Measurements from ENCODE around the gene ZNF837.

Gene ZNF837

DNA sequence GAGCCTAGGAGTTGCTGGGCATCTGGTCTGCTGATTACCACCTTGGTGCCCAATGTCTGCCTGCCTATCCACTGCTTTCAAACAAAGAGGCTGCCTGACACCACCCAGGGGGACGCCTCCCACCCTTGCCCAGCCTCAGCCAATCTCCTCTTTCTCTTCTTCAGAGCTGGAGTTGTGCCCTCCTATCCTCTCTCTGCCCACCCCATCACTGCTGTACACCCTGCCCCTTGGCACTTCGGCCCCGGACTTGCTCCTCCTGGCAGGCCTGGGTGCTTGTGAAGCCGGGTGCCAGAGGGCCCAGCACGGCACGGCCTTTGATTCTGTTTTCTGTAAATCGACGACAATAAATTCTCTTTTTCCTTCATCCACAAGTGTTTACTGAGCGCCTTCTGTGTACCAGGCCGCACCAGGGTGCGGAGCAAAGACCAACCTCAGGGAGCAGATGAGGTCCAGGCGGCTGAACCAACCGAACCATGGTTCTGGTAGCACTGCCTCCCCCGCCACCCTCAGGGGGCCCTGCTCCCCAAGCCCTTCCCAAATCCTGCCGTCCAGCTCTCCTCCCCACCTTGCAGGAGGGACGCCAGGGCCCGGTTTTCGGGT is 19.6 kb upstream of the ZNF837 start:
- H3K4me3 ChIP-seq (ENCODE audit: control insufficient read depth, low read depth, low read length), result peak overlapping the region; percentile 55
- DNase-seq (ENCODE audit: low read depth), result no peak
- TF ChIP-seq CTCF (conservative IDR thresholded peaks at IDR 0.05; ENCODE audit: control insufficient read depth, insufficient read depth, low read depth, low read length), result no peak

DNA sequence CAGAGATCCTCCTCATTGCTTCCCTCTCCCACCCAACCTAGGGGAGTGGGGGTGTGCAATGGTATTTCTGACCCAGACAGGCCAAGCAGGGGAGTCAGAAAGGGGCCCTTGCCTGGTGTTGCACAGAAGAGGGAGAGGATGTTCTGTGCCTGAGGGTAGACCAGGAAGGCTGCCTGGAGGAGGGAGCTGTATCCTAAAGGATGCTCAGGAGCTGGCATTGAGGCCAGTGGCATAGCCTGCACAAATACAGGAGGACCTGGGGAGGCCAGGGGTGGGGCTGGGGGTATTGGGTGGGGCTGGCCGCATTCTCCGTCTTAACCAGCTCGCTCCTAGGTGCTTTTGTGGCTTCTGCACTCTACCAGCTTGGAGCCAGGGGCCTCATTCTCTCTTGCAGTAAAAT is 19.1 kb upstream of the ZNF837 start:
- DNase-seq (ENCODE audit: low read depth), result no peak
- TF ChIP-seq CTCF (conservative IDR thresholded peaks at IDR 0.05; ENCODE audit: control insufficient read depth, insufficient read depth, low read depth, low read length), result no peak
- H3K4me3 ChIP-seq (ENCODE audit: control insufficient read depth, low read depth, low read length), result no peak overlapping the region

- no peak overlapping the region for H3K4me3 ChIP-seq (ENCODE audit: control insufficient read depth, low read depth, low read length)
- no peak for TF ChIP-seq CTCF (conservative IDR thresholded peaks at IDR 0.05; ENCODE audit: control insufficient read depth, insufficient read depth, low read depth, low read length)
- DNase-seq (ENCODE audit: low read depth), result no peak
Measured at GRCh38 chr19:58398545-58398944, 17.7 kb upstream of the ZNF837 start.

DNA sequence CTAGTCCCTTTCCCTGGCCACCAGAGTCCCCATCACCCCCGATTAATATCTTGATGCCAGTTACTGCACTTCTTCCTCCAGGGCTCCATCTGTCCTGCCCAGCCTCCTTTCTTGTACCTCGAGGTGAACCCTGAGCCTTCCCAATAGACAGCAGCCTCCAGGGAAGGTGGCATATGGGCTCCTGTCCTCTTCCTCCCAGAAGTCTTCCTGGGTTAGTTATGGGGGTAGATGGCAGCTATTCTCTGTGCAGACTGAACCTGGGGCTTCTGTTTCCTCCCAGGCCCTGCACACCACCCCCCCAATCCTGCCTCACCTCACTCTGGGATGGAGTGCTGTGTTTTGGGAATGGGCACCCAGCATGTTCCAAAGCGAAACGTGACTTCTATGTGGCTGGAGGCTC is 17.3 kb upstream of the ZNF837 start:
- DNase-seq (ENCODE audit: low read depth), result no peak
- H3K4me3 ChIP-seq (ENCODE audit: control insufficient read depth, low read depth, low read length), result no peak overlapping the region
- TF ChIP-seq CTCF (conservative IDR thresholded peaks at IDR 0.05; ENCODE audit: control insufficient read depth, insufficient read depth, low read depth, low read length), result no peak

- no peak for DNase-seq (ENCODE audit: low read depth)
- no peak for TF ChIP-seq CTCF (conservative IDR thresholded peaks at IDR 0.05; ENCODE audit: control insufficient read depth, insufficient read depth, low read depth, low read length)
- H3K4me3 ChIP-seq (ENCODE audit: control insufficient read depth, low read depth, low read length), result no peak overlapping the region
Measured at GRCh38 chr19:58397533-58398037, 16.8 kb upstream of the ZNF837 start.

DNA sequence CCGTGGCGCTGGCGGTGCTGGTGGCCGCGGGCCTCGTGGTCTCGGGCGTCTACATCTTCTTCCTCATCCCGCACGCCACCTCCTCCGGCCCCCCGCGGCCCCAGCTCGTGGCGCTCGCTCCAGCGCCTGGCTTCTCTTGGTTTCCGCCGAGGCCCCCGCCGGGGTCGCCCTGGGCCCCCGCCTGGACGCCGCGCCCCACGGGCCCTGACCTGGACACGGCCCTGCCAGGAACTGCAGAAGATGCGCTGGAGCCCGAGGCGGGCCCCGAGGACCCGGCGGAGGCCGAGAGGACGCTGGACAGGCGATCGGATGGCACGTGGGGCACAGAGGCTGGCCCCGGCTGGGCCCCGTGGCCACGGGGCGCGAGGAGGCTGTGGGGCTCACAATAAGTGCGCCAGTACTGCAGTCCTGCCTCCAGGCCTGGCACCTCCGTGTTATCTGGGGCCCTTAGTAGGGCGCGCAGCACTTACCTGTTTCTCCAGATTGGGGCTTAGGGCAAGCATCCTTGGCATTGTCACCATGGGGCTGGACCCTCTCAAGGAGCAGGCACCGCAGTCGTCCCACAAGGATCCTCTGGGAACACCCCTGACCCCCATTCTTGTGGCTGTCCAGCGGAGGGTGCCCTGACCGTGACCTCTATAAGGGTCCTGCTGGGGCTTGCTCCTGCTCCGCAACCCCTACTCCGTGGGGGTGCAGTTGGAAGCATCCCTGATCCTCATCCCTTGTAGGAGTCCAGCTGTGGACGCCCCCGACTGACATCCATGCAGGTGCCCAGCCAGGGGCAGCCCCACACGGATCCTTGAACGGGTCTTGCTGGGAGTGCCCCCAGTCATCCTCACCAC is 16.1 kb upstream of the ZNF837 start:
- TF ChIP-seq CTCF (conservative IDR thresholded peaks at IDR 0.05; ENCODE audit: control insufficient read depth, insufficient read depth, low read depth, low read length), result no peak

More for the DNA sequence above, 16.1 kb upstream of the ZNF837 start:
- no peak for DNase-seq (ENCODE audit: low read depth)
- no peak overlapping the region for H3K4me3 ChIP-seq (ENCODE audit: control insufficient read depth, low read depth, low read length)
